ENCODE measurements around the gene OR13C2.

DNA sequence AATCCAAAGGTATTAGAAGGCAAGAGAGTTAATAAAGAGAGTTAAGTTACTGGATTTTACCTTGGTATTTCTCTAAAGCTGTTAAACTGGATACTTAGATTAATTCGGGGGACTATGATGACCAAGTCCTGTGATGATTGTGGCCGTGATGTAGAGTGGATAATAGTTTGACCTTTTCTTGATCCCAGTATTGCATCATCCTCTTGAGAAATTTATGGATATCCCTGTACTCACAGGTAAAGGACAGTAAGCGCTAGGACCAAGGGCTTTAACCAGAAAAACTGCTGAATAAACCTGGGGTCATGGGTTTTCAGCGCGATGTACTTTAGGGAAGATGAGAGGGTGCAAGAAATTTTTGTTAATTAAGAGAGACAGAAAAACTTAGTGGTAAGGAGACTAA, 28.2 kb downstream of the OR13C2 start:
- TF ChIP-seq, protein P1, sequence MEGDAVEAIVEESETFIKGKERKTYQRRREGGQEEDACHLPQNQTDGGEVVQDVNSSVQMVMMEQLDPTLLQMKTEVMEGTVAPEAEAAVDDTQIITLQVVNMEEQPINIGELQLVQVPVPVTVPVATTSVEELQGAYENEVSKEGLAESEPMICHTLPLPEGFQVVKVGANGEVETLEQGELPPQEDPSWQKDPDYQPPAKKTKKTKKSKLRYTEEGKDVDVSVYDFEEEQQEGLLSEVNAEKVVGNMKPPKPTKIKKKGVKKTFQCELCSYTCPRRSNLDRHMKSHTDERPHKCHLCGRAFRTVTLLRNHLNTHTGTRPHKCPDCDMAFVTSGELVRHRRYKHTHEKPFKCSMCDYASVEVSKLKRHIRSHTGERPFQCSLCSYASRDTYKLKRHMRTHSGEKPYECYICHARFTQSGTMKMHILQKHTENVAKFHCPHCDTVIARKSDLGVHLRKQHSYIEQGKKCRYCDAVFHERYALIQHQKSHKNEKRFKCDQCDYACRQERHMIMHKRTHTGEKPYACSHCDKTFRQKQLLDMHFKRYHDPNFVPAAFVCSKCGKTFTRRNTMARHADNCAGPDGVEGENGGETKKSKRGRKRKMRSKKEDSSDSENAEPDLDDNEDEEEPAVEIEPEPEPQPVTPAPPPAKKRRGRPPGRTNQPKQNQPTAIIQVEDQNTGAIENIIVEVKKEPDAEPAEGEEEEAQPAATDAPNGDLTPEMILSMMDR (conservative IDR thresholded peaks at IDR 0.05; ENCODE audit: low read length) = no peak
- TF ChIP-seq EZH2phosphoT487 (IDR thresholded peaks at IDR 0.05; ENCODE audit: borderline replicate concordance) = no peak

Measured in Loucy (cell line).